T-helper 2 cell treated with Interferon-gamma antibody and Interleukin-4, amounts not matched to agents 5 μg/mL and 100 μg/mL, for 36 hours (primary cell): Measurements from ENCODE around the gene MPIG6B.

Source experiments
- DNase-seq: peaks from one replicate; pipeline ENCODE4 v3.0.0; 2021; ENCODE audit warnings: low spot score
- H3K27ac Mint-ChIP-seq: one replicate; pipeline ENCODE4 v1.8.0; 2021; ENCODE audit warnings: mild to moderate bottlenecking, mixed read lengths
- H3K27me3 Mint-ChIP-seq: one replicate; pipeline ENCODE4 v1.8.0; 2021; ENCODE audit warnings: low read depth, mixed read lengths
- H3K36me3 Mint-ChIP-seq: one replicate; pipeline ENCODE4 v1.8.0; 2021; ENCODE audit warnings: low read depth, mixed read lengths
- H3K4me1 Mint-ChIP-seq: one replicate; pipeline ENCODE4 v1.8.0; 2021; ENCODE audit warnings: low read depth, mixed read lengths
- H3K4me3 Mint-ChIP-seq: one replicate; pipeline ENCODE4 v1.8.0; 2022; ENCODE audit warnings: mild to moderate bottlenecking, moderate library complexity, mixed read lengths
- H3K9me3 Mint-ChIP-seq: one replicate; pipeline ENCODE4 v1.8.0; 2021; ENCODE audit warnings: mixed read lengths

Gene MPIG6B

DNA sequence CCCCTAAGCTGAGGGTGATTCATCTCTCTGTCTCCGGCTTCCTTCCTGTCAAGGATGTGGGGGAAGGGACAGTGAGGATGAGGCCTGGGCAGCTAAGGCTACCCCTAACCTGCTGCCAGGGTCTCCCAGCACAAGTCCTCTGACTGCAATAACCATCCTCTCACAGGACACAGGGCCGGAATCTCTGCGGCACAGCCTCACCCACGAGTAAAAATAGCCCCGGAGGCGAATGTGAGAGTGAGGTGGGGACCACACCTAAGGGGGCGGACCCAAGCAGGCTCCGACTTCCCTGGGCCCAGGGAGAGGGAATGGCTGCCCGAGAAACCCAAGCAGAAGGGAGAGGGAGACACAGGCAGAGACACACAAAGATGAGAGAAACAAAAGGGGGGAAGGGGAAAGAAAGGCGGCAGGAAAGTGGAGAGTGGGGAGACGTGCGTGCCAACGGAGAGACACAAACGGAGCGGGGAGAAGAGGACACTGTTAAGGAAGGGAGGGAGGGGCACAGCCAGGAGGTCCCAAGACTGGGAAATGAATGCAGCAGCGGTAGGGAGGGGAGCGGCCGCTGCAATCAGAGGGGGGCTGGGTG, 11.7 kb downstream of the MPIG6B start:
- peak; percentile 68 for DNase-seq
- Mint-ChIP-seq H3K27me3 (no peaks in the 10 kb centered on the region), H3K4me1 (peaks cover 49% of the 10 kb centered on the region), H3K36me3 (peaks cover 53% of the 10 kb centered on the region), H3K27ac (peak overlapping the region; percentile 97), H3K4me3 (peak overlapping the region; percentile 95), H3K9me3 (no peaks in the 10 kb centered on the region)

DNA sequence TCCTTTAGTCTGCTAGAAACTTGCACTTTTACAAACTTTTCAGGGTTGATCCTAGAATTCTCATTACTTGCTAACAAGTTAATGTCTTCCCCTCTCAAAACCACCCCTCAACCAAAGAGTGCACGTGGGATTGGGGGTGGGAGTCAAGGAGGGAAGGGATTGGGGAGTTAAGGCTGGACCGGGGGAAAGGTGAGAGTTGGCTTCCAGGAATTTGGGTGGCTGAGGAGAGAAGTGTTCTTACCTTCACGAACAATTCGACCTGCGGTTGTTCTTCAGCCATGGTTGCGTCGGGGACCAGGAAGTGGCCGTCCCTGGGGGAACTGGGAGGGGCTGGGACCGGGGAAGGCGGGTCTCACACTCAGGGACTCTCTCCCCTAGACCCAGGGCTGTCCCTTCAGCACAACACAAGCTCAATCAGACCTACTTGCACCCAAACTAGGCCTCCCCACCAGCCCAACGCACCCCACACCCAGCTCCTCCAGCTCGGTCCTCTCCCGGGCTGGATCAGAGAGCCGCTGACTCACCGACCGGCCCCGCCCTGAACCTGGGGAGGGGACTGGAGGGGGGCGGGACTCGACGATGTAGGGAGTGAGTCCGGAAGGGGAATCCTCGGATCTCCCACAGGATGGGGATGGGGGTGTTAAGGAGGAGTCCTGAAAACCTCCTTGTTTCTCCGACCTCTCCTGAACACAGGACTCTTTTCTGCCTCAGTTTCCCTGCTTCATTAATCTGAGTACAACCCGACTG, 13.0 kb downstream of the MPIG6B start, which contains the start of gene CLIC1:
CLIC1 (minus strand) TSS at position 510 of the 747 bp plus-strand sequence; CDS start at position 280, 230 bp downstream.
- peaks cover 48% of the 10 kb centered on the region for H3K36me3 Mint-ChIP-seq
- peak; percentile 83 for DNase-seq
- H3K4me1 Mint-ChIP-seq, result peaks cover 49% of the 10 kb centered on the region
- peak within 1 kb of the TSS; percentile 95 for H3K4me3 Mint-ChIP-seq
- H3K9me3 Mint-ChIP-seq, result no peaks in the 10 kb centered on the region
- H3K27ac Mint-ChIP-seq, result peak within 1 kb of the TSS; percentile 97
- H3K27me3 Mint-ChIP-seq, result no peaks in the 10 kb centered on the region

DNA sequence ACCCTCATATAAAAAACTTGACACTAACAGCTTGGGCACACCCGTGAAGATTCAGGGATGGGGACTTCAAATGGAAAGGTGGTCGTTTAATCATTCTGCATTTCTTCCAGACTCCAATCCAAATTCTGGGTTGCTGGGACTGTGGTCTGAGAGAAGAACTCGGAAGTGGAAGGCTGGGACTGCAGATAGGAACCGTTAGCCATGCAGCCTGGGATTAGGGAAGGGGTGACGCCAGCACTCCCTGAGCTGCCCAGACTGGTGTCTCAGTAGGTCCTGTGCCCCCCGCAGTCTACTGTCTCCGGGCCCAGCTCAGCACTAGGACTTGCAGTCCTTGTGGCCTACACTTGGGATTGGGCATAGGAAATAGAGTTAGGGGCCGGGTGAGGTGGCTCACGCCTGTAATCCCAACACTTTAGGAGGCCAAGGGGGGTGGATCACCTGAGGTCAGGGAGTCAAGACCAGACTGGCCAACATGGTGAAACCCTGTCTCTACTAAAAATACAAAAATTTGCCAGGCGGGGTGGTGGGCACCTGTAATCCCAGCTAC, 13.7 kb downstream of the MPIG6B start:
- no peak for DNase-seq
- no peaks in the 10 kb centered on the region for H3K27me3 Mint-ChIP-seq
- peak overlapping the region; percentile 95 for H3K4me3 Mint-ChIP-seq
- peak overlapping the region; percentile 97 for H3K27ac Mint-ChIP-seq
- no peaks in the 10 kb centered on the region for H3K9me3 Mint-ChIP-seq
- peaks cover 49% of the 10 kb centered on the region for H3K36me3 Mint-ChIP-seq
- H3K4me1 Mint-ChIP-seq, result peaks cover 53% of the 10 kb centered on the region

DNA sequence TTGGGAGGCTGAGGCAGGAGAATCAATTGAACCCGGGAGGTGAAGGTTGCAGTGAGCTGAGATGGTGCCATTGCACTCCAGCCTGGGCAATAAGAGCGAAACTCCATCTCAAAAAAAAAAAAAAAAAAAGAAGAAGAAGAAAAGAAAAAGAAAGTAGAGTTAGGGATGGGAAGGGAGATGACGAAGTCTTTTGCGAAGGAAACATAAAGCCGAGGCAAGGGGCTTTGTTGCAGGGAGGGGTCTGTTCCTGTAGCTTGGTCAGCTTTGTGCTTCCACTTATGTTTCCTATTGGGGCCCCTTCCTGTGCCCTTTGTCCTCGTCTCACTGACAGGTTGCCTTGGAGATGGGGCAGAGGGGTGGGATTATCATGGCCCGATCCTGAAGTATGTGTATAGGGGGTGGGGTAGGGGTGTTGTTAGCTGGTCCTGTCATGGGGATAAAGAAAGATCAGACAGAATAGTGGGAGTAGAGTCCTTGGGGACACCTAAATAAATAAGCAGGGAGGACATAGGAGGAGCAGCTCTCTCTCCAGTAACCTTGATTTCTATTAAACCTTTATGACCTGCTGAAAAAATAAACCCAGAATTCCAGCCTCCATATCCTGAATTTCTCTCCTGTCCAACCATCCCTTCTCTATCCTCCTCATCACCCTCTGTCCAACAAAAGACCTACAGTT, 14.3 kb downstream of the MPIG6B start:
- Mint-ChIP-seq H3K4me3 (peak overlapping the region; percentile 95), H3K27ac (peak overlapping the region; percentile 97), H3K4me1 (peaks cover 54% of the 10 kb centered on the region), H3K9me3 (no peaks in the 10 kb centered on the region), H3K27me3 (no peaks in the 10 kb centered on the region), H3K36me3 (peaks cover 44% of the 10 kb centered on the region)
- DNase-seq, result peak; percentile 8

DNA sequence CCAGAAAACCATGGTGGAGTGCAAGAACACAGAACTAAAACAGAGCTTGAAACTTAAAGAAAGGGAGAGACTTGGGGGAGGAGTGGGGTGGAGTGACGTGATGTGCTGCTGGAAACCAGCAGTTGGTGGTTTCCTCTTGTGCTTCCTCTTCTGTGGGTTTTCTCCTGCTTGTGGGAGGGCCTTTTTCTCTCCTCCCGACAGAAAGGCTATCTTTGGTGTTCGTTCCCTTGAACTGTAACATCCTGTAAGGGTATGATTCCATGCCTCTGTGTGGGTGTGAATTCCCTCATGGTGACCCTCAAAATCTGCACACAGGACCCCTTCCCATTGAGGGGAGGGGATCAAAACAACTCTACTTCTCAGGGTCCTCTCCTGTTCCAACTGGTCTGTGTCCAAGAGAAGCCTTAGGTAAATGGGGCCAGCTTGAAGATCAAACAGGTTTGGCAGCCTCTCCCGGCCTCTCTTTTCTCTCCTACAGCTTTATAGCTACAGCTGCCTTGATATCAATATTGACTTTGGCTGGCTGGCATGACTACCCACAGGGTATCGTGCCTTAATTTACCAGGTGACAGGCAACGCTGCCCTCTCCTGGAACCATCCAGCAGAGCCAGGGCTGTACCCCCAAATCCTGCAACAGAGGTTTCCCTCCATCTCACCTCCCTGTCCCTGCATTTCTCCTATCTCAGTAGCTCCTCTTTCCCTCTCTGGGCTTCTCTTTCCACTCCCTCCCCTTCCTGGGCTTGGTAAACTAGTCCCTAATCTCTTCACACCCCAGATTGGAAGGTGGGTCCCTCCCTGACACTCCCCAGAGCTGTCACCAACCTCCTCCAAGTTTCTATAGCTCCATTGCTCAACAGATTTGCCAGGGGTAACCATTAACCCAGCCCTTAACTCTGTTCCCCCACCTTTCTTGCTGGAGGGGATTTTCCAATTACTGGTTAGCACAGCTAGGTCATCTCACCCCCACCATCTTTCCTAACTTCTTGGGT, 15.1 kb downstream of the MPIG6B start:
- Mint-ChIP-seq H3K4me1 (peaks cover 54% of the 10 kb centered on the region), H3K27me3 (no peaks in the 10 kb centered on the region), H3K4me3 (peak overlapping the region; percentile 95), H3K27ac (peak overlapping the region; percentile 97), H3K9me3 (no peaks in the 10 kb centered on the region), H3K36me3 (peaks cover 44% of the 10 kb centered on the region)
- peak; percentile 71 for DNase-seq

DNA sequence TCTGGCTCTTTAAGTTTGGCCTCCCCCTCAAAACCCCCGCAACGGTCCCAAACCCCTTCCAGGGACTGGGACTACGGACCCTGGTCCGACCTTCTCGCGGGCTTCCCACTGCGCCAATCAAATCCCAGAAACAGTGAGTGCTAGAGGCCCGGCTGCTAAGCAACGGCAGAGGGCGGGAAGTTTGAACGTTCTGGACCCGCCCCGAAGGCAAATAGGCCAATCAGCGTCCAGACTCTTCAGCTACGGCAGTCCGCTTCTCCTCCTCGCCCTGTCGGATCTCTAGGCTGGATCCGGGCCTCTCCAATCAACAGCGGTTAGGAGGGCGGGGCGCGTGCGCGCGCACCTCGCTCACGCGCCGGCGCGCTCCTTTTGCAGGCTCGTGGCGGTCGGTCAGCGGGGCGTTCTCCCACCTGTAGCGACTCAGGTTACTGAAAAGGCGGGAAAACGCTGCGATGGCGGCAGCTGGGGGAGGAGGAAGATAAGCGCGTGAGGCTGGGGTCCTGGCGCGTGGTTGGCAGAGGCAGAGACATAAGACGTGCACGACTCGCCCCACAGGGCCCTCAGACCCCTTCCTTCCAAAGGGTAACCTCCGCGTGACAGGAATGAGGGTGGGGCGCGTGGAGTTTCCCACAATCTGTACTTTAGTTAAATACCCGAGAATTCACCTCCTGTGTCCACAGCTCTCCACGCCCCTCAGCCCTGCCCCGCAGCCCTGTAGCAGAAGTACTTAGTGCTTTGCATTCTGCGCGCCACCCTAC, 16.6 kb downstream of the MPIG6B start, which contains the start of gene MSH5:
MSH5 (plus strand) TSS at position 367 of the 758 bp plus-strand sequence. CDS start 462 bp downstream, outside the sequence.
- peak; percentile 98 for DNase-seq
- Mint-ChIP-seq H3K4me3 (peak within 1 kb of the TSS; percentile 95), H3K27me3 (no peaks in the 10 kb centered on the region), H3K27ac (peak within 1 kb of the TSS; percentile 97), H3K36me3 (peaks cover 37% of the 10 kb centered on the region), H3K9me3 (no peaks in the 10 kb centered on the region), H3K4me1 (peaks cover 49% of the 10 kb centered on the region)

DNA sequence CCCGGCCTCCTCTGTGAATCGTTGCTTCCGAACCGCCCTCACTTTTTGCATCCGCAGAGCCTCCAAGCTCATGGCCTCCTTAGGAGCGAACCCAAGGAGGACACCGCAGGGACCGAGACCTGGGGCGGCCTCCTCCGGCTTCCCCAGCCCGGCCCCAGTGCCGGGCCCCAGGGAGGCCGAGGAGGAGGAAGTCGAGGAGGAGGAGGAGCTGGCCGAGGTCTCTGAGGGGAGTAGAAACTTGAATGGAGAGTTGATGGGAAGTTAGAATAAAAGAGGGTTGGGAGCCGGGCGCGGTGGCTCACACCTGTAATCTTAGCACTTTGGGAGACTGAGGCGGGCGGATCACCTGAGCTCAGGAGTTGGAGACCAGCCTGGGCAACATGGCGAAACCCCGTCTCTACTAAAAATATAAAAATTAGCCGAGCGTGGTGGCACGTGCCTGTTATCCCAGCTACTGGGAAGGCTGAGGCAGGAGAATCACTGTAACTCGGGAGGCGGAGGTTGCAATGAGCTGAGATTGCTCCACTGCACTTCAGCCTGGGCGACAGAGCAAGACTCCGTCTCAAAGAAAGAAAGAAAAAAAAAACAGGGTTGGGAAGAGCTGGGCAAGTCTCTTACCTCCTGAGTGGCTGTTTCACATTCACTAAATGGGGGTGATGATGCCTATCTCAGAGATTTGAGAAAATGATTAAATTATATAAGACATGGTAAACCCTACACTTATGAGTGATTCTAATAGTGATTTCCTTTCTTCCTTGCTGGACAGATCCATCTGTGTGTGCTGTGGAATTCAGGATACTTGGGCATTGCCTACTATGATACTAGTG, 17.4 kb downstream of the MPIG6B start:
- peak overlapping the region; percentile 97 for H3K27ac Mint-ChIP-seq
- H3K9me3 Mint-ChIP-seq, result no peaks in the 10 kb centered on the region
- H3K27me3 Mint-ChIP-seq, result no peaks in the 10 kb centered on the region
- peaks cover 34% of the 10 kb centered on the region for H3K36me3 Mint-ChIP-seq
- H3K4me1 Mint-ChIP-seq, result peaks cover 49% of the 10 kb centered on the region
- no peak for DNase-seq
- H3K4me3 Mint-ChIP-seq, result peak overlapping the region; percentile 95

DNA sequence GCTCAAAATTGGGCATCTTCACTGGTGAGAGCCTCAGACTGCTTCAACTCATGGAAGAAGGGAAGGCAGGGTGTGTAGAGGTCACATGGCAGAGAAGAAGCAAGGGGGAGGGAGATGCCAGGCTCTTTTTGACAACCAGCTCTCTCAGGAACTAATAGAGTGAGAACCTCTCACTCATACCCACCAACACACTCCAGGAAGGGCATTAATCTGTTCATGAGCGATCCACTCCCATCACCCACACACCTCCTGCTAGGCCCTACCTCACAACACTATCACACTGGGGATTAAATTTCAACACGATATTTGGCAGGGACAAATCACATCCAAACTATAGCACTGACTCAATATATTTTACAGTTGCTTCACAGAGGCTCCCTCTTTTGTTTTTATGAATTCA, 18.6 kb downstream of the MPIG6B start:
- no peak for DNase-seq
- peaks cover 30% of the 10 kb centered on the region for H3K36me3 Mint-ChIP-seq
- no peaks in the 10 kb centered on the region for H3K27me3 Mint-ChIP-seq
- H3K27ac Mint-ChIP-seq, result peak overlapping the region; percentile 77
- peaks cover 46% of the 10 kb centered on the region for H3K4me1 Mint-ChIP-seq
- H3K9me3 Mint-ChIP-seq, result no peaks in the 10 kb centered on the region
- peak overlapping the region; percentile 95 for H3K4me3 Mint-ChIP-seq

DNA sequence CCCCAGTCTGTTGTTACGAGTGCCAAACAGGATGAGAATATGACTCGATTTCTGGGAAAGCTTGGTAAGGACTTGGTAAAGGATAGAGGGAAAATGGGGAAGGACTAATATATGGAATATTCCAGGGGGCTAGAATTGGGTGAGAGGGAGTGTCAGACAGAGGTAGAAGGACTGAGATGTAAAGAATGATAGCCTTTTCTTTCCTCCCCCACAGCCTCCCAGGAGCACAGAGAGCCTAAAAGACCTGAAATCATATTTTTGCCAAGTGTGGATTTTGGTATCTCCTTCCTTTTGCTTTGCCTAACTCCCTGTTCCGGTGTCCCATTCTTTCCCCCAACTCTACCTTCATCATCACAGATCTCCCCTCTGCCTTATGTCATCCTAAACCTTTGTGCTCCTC, 19.7 kb downstream of the MPIG6B start:
- Mint-ChIP-seq H3K4me3 (no peak overlapping the region), H3K4me1 (peaks cover 36% of the 10 kb centered on the region), H3K27me3 (no peaks in the 10 kb centered on the region), H3K9me3 (no peaks in the 10 kb centered on the region), H3K36me3 (peaks cover 36% of the 10 kb centered on the region), H3K27ac (peak overlapping the region; percentile 12)
- no peak for DNase-seq

DNA sequence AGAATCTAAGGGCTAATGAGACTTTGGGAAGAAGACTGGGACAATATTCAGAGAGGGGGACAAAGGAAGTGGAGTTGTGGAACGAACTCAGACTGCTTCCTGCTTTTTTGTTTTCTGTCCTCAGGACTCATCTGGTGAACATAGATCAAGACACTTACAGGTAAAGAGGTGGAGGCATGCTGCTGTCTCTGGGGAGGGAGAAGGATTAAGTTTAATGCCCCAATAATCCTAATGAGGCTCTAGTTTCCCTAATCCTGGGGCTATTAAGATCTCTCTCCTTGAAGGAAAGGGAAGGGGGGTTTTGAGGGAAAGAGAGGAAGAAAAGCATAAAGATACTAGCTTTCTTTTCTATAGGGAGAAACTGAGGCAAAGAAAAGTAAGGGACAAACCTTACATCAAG, 21.2 kb downstream of the MPIG6B start:
- Mint-ChIP-seq H3K27me3 (no peaks in the 10 kb centered on the region), H3K27ac (peak overlapping the region; percentile 9), H3K36me3 (peaks cover 42% of the 10 kb centered on the region), H3K4me1 (peaks cover 22% of the 10 kb centered on the region), H3K9me3 (no peaks in the 10 kb centered on the region), H3K4me3 (no peak overlapping the region)
- no peak for DNase-seq

DNA sequence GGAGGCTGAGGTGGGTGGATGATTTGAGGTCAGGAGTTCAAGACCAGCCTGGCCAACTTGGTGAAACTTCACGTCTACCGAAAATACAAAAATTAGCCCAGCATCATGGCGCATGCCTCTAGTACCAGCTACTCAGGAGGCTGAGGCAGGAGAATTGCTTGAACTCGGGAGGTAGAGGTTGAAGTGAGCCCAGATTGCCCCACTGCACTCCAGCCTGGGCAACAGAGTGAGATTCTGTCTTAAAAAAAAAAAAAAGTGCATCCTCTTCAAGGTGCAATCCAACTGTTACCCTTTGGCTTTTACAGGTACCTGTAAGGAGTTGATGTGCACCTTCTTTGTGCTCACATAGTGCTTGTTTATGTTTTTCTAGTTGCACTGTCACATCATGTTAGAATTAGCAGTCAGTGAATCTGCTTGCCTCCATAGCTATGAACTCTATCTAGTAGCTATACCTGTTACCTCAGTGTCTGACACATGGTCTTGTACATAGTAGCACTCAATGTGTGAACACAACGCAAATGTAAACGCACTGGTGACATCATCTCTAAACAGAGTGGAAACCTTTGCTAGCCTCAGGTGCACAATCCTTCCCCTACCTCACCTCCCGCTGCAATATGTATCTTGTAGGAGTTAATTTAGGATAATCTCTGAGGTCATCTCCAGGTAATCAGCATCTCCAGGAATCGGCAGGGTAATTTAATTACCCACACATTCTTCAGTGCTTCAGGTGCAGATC, 26.3 kb downstream of the MPIG6B start:
- no peak overlapping the region for H3K4me3 Mint-ChIP-seq
- DNase-seq, result no peak
- no peak overlapping the region for H3K27ac Mint-ChIP-seq

More for the DNA sequence above, 26.3 kb downstream of the MPIG6B start:
- Mint-ChIP-seq H3K27me3 (no peaks in the 10 kb centered on the region), H3K4me1 (peaks cover 3% of the 10 kb centered on the region), H3K36me3 (peaks cover 28% of the 10 kb centered on the region), H3K9me3 (no peaks in the 10 kb centered on the region)
